Thyroid gland (tissue), 4 donors: Measurements from ENCODE around the gene FYN. TPM values are rescaled to one million over a fixed set of nuclear protein-coding genes. Genes with fewer than 3 reads are reported as not detected.

Experiments
- DNase-seq, 2 donors: peaks; one replicate each; pipeline ENCODE4 v3.0.0-alpha.2; 2019
- H3K27ac ChIP-seq, 3 donors: fragments of 200-600 bp; sonication (generic); 1 replicate in 2 of 3; 2 replicates in 1 of 3; pipeline ENCODE4 v1.5.1; 2016 to 2019; ENCODE audit warnings: mild to moderate bottlenecking in 1 of 3, moderate library complexity in 1 of 3
- H3K27me3 ChIP-seq: fragments of 200-600 bp; sonication (generic); one replicate; pipeline ENCODE4 v1.5.1; 2019
- H3K36me3 ChIP-seq, 2 donors: fragments of 200-600 bp; sonication (generic); one replicate each; pipeline ENCODE4 v1.5.1; 2016 to 2019
- H3K4me1 ChIP-seq, 2 donors: fragments of 200-600 bp; sonication (generic); one replicate each; pipeline ENCODE4 v1.5.1; 2017 to 2019
- H3K4me3 ChIP-seq, 3 donors: fragments of 200-600 bp; sonication (generic); replicated peaks in 1 of 3; 1 replicate in 2 of 3; 2 replicates in 1 of 3; pipeline ENCODE4 v1.5.1; 2016; ENCODE audit warnings: mild to moderate bottlenecking in 1 of 3
- H3K9me3 ChIP-seq: fragments of 200-600 bp; sonication (generic); one replicate; pipeline ENCODE4 v1.5.1; 2017
- POLR2A ChIP-seq, 2 donors: fragments of 450-650 bp; IDR thresholded peaks; one replicate each; pipeline ENCODE4 v1.6.1; 2017; ENCODE audit warnings: antibody characterized with exemption in 2 of 2, mild to moderate bottlenecking in 2 of 2, moderate library complexity in 1 of 2
- WGBS, 2 donors: methylation state at CpG; one replicate each; pipeline ENCODE4 v1.1.5; 2017; 5-methylcytosine and 5-hydroxymethylcytosine counted together
- intact Hi-C: fragments of 100-400 bp; cut with DNase I; formaldehyde crosslinking; loops from one replicate; pipeline ENCODE4 v1.15.1; 2023
- total RNA-seq, 4 donors: library from RNA; depleted of rRNA; stranded (reverse); fragments of >200 nt; gene quantifications; one replicate each; pipeline ENCODE4 v1.2.3, GENCODE V29; 2016
- TF ChIP-seq, protein P1 (sequence below), 6 experiments: fragments of 200-600 bp in 3 of 6; fragments of 450-650 bp in 3 of 6; sonication (generic) in 3 of 6; IDR thresholded peaks; one replicate each; pipeline ENCODE4 v1.5.1; 2016 to 2019; ENCODE audit warnings: antibody characterized with exemption in 6 of 6, mild to moderate bottlenecking in 2 of 6, inconsistent platforms in 1 of 6, moderate library complexity in 1 of 6

The FYN gene
- total RNA-seq, 4 donors from 2014 or later = 67.0 to 206 (median 95.9) TPM

DNA sequence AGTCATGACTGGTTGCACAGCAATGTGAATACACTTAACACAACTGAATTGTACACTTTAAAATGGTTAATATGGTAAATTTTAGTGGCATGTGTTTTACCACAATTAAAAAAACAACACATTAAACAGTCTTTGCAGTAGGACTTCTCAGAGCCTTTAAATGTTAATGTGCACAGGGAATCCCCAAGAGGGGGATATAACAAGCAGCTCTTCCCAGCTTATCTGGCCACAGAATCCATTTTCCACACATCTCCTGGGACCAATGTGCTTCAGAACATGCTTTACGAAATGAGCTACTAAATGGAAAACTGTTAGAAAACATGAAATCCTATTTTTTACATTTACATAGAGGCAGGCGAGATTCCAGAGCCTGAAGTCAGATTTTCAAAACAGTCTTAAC lies 44.4 kb downstream of the FYN start:
- TF ChIP-seq, protein P1, sequence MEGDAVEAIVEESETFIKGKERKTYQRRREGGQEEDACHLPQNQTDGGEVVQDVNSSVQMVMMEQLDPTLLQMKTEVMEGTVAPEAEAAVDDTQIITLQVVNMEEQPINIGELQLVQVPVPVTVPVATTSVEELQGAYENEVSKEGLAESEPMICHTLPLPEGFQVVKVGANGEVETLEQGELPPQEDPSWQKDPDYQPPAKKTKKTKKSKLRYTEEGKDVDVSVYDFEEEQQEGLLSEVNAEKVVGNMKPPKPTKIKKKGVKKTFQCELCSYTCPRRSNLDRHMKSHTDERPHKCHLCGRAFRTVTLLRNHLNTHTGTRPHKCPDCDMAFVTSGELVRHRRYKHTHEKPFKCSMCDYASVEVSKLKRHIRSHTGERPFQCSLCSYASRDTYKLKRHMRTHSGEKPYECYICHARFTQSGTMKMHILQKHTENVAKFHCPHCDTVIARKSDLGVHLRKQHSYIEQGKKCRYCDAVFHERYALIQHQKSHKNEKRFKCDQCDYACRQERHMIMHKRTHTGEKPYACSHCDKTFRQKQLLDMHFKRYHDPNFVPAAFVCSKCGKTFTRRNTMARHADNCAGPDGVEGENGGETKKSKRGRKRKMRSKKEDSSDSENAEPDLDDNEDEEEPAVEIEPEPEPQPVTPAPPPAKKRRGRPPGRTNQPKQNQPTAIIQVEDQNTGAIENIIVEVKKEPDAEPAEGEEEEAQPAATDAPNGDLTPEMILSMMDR (IDR thresholded peaks at IDR 0.05) = no peak
- H3K36me3 ChIP-seq = no peaks in the 10 kb centered on the region
- no peak overlapping the region for H3K27ac ChIP-seq
- WGBS, 2 donors = 85 to 87% methylated on average over 2 of the region's 2 CpGs
- H3K4me1 ChIP-seq = peaks cover 5 to 25% of the 10 kb centered on the region in 2 donors
- intact Hi-C loops = no loop called here
- DNase-seq = no peak
- no peak overlapping the region for H3K4me3 ChIP-seq
- H3K9me3 ChIP-seq = no peaks in the 10 kb centered on the region
- no peaks in the 10 kb centered on the region for H3K27me3 ChIP-seq

DNA sequence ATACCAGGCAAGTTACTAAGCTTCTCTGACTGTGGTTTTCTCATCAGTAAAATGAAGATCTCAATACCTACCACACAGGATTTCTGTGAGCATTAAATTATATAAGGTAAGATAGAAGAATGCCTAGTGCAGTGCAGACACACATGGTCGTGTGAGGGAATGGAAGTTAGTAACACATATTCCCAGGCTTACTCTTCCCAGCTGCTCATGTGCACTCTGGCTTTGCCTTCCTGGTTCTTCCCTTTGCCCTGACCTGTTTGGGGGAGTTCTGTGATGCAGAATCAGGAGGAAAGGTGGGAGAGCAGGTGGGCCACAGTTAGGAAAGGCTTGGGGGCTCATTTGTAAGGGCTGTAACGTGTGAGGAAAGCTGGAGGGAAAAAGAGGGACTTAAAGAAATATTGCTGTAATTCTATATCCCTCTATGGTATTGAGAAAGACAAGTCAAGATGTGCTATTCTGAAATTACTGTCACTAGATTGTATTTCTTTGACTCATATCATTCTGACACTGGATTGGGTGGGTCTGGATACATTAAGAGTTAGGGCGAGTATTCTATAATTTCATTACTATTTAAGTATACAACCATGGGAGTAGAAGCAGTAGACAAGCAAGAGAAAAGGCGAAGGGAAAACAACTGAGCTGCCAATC lies 47.7 kb downstream of the FYN start:
- intact Hi-C loops = no loop called here
- H3K27ac ChIP-seq = no peak overlapping the region
- no peaks in the 10 kb centered on the region for H3K36me3 ChIP-seq
- no peak overlapping the region for H3K4me3 ChIP-seq
- whole genome bisulfite sequencing, 2 donors = 95 to 96% methylated on average over 4 of the region's 4 CpGs
- no peak for TF ChIP-seq POLR2A (IDR thresholded peaks at IDR 0.05)
- H3K4me1 ChIP-seq = peaks cover 0 to 29% of the 10 kb centered on the region in 2 donors
- no peak for DNase-seq
- H3K27me3 ChIP-seq = no peaks in the 10 kb centered on the region
- H3K9me3 ChIP-seq = no peaks in the 10 kb centered on the region

DNA sequence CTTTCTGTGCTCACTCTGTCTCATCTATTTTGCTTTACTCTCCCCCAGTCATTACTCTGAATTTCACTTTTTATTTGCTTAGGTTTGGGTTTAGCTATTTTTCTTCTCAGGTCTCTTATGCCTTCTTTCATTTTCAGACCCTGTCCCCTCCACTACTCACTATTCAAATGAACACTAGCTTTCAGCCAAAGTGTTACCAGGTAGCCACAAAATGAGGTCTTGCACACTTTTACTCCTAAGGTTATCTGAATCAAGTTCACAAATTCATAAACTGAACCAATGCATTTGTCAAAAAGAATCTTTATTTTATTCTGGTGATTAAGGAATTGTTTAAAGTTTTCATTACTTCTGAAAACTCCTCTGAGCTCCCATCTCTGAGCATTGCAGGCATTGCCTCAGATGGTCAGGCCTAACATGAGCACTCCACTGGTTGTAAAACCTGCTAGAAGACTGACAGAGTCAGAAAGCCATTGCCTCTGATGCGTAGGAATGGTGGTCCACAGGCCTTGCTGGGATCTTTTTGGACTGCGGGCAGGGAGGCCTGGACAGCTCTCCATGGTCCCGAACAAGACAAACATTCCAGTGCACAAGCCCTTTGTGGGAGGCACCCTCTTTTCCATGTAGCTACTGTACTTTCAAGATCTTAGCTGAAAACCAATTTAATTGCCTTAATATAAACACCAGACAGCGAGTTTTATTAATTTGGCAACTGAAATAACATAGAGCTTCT lies 48.5 kb downstream of the FYN start:
- Histone ChIP-seq H3K4me3 (no peak overlapping the region), H3K4me1 (peaks cover 0 to 29% of the 10 kb centered on the region in 2 donors), H3K27me3 (no peaks in the 10 kb centered on the region), H3K27ac (no peak overlapping the region), H3K9me3 (no peaks in the 10 kb centered on the region), H3K36me3 (no peaks in the 10 kb centered on the region)
- TF ChIP-seq POLR2A (IDR thresholded peaks at IDR 0.05) = no peak
- TF ChIP-seq, protein P1 (IDR thresholded peaks at IDR 0.05) = no peak
- intact Hi-C loops = no loop called here
- DNase-seq = no peak
- WGBS, 2 donors = 83 to 86% methylated on average over 4 of the region's 4 CpGs

DNA sequence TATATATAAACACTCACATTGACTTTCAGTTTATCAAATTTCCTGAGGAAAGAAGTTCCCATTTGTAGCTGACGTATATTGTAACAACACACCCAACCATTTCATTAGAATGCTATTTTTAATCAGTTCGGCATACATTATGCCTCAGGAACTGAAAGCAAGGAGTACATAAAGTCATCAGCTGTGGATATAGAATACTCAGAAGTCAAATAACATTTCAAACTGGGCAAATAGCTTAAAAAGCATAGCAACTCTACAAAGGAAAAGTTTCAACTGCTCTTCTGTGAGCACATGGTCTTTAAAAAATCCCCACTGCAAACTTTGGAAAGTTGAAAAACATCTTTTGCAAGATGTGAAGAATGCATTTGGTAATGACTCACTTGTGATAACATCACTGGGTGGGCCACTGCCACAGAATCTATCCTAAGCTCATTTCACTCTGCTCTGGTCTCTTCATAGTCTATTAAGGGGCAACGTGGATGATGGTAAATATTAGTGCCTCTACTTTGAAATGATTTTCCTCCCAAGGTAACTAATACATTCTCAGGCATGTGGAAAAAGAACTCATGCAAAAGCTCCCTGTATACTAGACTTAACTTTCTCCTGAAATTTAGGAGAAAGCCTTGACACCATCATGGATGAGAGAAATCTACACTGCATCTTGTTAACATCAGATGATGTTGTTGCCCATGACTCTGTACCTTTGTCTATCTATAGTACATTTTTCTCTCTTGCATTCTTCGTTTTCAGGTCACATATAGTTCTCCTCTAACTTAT lies 49.2 kb downstream of the FYN start:
- intact Hi-C loops = no loop called here
- no peaks in the 10 kb centered on the region for H3K9me3 ChIP-seq
- H3K4me1 ChIP-seq = peaks cover 0 to 29% of the 10 kb centered on the region in 2 donors
- H3K36me3 ChIP-seq = no peaks in the 10 kb centered on the region
- TF ChIP-seq POLR2A (IDR thresholded peaks at IDR 0.05) = no peak
- TF ChIP-seq, protein P1 (IDR thresholded peaks at IDR 0.05) = no peak
- H3K4me3 ChIP-seq = no peak overlapping the region
- WGBS, 2 donors = 74 to 76% methylated on average over 4 of the region's 4 CpGs
- peak overlapping the region in 2 of 3 donors; percentile 32 to 61 for H3K27ac ChIP-seq
- no peak for DNase-seq
- no peaks in the 10 kb centered on the region for H3K27me3 ChIP-seq

DNA sequence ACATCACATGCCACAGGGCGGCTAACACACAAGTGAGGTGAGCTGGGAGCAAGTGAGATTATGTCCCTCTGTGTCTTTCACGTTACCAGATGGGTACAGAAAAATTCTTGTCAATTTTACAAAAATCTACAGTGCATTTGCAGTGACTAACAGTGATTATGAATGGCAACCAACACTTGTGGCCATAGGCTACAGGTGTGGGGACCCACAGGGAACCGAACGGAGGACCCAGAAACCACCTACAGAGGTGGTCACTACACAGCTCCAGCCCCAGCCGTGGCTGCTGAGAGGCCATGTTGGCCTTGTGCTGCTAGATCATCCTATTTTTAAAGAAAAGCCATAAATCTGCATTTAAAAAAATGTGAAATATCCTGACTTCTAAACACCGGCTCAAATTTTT lies 50.2 kb downstream of the FYN start:
- Histone ChIP-seq H3K27ac (peak overlapping the region in 2 of 3 donors; percentile 32 to 61), H3K36me3 (no peaks in the 10 kb centered on the region), H3K9me3 (no peaks in the 10 kb centered on the region), H3K4me3 (no peak overlapping the region), H3K27me3 (no peaks in the 10 kb centered on the region), H3K4me1 (peaks cover 0 to 29% of the 10 kb centered on the region in 2 donors)
- DNase-seq = no peak
- intact Hi-C loops = no loop called here
- TF ChIP-seq, protein P1 (IDR thresholded peaks at IDR 0.05) = no peak
- no peak for TF ChIP-seq POLR2A (IDR thresholded peaks at IDR 0.05)
- 92 to 94% methylated on average over 6 of the region's 6 CpGs for WGBS, 2 donors
